CD4-positive, alpha-beta T cell treated with Interleukin-4 for 1 hour (primary cell): Measurements from ENCODE around the gene NEURL2.
"Not testable (repeated sequence)": the region's sequence is repeated elsewhere in the genome, so short reads cannot be mapped to it uniquely, and the experiment has no call there.

Source experiments
- DNase-seq, 2 donors: peaks; one replicate each; pipeline ENCODE4 v3.0.0-alpha.2; 2020 to 2022

Gene NEURL2

GRCh38 chr20:45919542-45920399, 28.8 kb upstream of the NEURL2 start:
- DNase-seq, result no peak

GRCh38 chr20:45918779-45919537, 27.9 kb upstream of the NEURL2 start:
- no peak for DNase-seq

GRCh38 chr20:45918182-45918737, 27.3 kb upstream of the NEURL2 start:
- DNase-seq, result no peak

DNA sequence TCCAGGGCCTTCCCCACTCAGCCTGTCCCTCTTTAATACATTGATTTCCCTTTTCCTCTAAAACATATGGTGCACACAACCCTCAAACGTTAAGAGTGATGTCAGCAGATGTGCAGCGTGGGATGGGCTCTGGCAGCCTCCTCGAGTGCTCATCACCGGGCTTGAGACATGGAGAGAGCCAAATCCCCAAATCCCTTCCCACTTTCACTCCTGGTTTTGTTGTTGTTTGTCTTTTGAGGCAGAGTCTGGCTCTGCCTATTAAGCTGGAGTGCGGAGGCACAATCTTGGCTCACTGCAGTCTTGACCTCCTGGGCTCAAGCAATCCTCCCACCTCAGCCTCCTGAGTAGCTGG, 26.8 kb upstream of the NEURL2 start:
- DNase-seq, result no peak

DNA sequence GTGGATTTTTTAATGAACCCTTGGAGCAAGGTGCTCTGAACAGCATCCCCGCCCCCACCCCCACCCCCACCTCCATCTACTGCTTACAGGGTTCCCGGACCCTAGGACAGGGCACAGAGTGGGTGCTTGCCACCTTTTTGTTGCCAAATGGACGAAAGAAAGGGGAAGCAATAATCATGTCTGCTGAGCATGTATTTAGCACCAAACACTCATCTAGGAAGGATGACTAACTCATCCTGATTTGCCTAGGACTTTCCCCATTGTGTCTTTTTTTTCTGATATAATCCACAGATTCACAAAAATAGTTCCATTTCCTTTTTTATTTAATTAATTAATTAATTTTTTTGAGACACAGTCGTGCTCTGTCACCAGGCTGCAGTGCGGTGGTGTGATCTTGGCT, 22.1 kb upstream of the NEURL2 start:
- no peak for DNase-seq

DNA sequence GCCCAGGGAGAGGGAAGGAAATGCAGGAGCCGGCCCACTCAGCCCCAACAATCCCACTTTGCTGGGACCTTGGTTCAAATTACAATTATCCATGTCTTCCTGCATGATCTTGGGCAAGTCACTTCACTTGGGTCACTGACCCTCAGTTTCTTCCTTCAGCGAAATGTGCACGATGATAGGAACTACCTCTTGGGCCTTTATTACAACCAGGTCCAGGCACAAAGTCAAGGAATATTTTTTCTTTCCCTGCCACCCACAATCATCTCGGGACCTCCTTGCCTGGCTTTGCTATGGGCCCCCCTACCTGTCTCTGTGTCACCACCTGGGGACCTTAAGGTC, 21.3 kb upstream of the NEURL2 start:
- no peak for DNase-seq

- DNase-seq, result peak; percentile 46 to 47
These were observed 20.7 kb upstream of the NEURL2 start, which contains the start of gene PLTP for GRCh38 chr20:45911486-45912343. Gene PLTP, minus strand, starts transcription at chr20:45912155. Its CDS starts 703 bp downstream, at chr20:45911452.

DNA sequence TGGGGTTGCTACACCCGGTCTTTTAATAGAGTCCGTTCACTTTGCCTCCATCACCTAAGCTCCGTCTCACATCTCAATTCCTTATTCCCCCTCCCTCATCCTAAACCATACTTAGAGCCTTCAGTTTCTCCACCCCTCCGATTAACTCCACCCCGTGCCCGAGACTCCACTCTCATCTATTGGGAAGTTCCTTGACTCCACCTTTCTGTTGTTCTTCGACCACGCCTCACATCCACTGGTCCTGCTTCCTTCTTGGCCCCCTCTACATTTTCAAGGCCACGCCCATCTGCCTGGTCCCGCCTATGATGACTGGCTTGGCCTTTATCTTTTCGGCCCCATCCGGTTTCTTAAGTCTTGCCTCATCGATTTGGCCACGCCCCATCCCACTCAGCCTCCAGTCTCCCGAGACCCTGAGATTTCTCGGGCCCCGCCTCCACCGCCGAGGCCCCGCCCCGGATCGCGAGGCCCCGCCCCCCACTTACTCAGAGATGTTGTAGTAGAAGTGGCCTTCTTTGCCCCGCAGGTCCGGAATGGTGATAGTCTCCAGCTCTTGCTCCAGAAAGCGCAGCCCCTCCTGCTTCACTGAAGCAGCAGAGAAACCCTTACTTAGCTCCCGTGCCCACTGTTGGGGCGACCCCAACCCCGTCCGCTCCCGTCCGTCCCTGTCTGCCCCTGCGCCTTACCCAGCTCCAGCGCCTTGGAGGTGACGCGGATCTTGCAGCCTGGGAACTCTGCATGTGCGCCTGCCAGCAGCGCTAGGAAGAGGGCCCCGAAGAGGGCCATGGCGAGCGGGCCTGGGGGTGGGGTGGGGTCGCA, 19.9 kb upstream of the NEURL2 start:
- DNase-seq, result peak; percentile 93 to 96

DNA sequence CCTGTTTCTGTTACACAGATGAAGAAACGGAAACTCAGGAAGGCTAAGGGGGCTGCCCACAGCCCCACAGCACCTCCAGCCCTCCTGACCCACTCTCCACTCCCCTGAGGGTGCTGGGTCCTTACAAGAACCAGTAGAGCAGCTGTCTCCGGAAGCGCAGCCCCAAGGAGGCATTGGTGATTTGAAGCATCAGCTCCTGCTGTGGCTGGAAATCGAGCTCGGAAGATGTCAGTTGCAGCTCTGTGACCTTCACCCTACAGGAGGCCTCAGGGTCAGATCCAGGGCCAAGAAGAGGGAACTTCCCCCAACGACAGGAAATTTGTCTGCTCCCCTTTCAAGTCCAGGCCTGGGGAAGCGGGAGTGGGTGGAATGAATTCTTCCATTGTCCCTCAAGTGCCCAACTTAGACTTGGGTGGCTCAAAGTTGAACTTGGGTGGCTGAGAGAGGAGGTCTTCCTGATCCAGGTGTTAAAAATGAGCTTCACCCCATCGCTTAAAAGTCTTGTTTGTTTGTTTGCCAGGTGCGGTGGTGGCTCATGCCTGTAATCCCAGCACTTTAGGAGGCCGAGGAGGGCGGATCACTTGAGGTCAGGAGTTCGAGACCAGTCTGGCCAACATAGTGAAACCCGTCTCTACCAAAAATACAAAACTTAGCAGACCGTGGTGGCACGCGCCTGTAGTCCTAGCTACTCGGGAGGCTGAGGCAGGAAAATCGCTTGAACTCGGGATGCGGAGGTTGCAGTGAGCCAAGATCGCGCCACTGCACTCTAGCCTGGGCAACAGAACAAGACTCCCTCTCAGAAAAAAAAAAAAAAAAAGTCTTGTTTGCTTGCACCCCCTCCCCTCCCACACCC, 19.0 kb upstream of the NEURL2 start:
- no peak for DNase-seq

- no peak for DNase-seq
These were observed 18.4 kb upstream of the NEURL2 start for GRCh38 chr20:45909336-45909808.

- DNase-seq, result no peak
These were observed 17.1 kb upstream of the NEURL2 start for GRCh38 chr20:45908084-45908483.

GRCh38 chr20:45907219-45907948, 16.4 kb upstream of the NEURL2 start:
- DNase-seq, result no peak

GRCh38 chr20:45905505-45906079, 14.6 kb upstream of the NEURL2 start:
- DNase-seq, result no peak

DNA sequence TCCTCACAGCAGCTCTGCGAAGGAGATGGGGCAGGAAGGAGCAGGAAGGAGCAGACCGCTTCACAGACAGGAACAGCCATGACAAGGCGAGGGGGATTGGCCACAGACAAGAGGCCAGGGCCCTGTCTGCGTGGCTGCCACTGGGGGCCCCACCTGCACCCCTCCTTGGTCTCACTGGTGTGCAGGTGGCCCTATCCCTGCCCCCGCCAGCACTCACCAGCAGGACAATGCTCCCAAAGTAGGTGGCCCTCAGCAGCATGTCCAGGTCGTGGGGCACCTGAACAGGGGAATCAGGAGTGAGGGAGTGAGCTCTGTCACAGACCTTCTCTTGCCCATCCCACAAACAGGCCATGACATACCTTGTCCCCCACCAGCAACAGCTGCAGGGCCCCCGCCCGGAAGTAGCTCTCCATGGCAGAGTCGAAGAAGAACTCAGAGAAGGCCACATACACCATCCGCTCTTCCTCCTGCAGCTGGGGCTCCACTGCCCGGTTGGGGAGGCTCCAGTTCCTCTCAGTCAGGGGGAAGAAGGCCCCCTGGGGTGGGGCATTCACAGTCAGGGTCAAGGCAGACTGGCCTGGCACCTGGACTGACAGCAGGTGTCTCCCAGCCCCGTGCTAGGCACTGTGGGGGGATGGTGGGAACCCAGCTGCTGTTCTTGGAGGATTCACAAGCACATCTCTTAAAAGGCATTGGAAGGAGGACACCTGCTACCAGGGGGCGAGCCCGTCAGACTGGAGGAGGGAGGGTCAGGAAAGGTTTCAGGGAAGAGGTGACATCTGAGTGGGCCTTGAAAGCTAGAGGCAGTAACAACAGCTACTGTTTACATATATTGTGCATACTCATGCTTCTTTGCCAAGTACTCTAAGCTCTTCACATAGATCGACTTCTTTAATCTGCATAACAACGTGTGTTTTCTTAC, 13.8 kb upstream of the NEURL2 start:
- no peak for DNase-seq

- DNase-seq, result no peak
These were observed 11.2 kb upstream of the NEURL2 start for GRCh38 chr20:45902199-45902701.

DNA sequence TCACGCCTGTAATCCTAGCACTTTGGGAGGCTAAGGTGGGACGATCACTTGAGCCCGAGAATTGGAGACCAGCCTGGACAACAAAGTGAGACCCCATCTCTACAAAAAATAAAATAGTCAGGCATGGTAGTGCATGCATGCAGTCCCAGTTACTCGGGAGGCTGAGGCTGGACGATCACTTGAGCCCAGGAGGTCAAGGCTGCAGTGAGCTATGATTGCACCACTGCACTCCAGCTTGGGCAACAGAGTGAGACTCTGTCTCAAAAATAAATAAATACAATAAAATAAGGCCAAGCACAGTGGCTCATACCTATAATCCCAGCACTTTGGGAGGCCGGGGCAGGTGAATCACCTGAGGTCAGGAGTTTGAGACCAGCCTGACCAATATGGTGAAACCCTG, 10.3 kb upstream of the NEURL2 start:
- DNase-seq, result not testable (repeated sequence)

GRCh38 chr20:45899046-45899835, 8.2 kb upstream of the NEURL2 start:
- DNase-seq, result no peak

DNA sequence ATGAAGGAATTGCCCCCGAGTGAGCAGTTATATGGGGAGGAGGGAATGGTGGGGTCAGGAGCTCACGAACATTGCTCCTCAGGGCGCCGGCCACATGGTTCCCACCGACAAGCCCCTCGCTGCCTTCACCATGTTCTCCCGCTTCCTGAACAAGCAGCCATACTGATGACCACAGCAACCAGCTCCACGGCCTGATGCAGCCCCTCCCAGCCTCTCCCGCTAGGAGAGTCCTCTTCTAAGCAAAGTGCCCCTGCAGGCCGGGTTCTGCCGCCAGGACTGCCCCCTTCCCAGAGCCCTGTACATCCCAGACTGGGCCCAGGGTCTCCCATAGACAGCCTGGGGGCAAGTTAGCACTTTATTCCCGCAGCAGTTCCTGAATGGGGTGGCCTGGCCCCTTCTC, 7.3 kb upstream of the NEURL2 start:
- DNase-seq, result no peak
